Choroid plexus epithelial cell (primary cell): ENCODE data around the gene GUCA1A.
A peak's percentile ranks its signal among the peaks of the same experiment; 100 is the strongest.
"Not testable (repeated sequence)": the region's sequence is repeated elsewhere in the genome, so short reads cannot be mapped to it uniquely, and the experiment has no call there.

Source experiments
- DNase-seq: peaks from one replicate; pipeline ENCODE4 v3.0.0-alpha.2; 2010; ENCODE audit warnings: low read depth
- H3K4me3 ChIP-seq: 2 replicates; pipeline ENCODE4 v1.5.1; 2011; ENCODE audit warnings: low read depth, mild to moderate bottlenecking, control low read depth, low read length, moderate library complexity
- CTCF ChIP-seq: conservative IDR thresholded peaks from 2 replicates; pipeline ENCODE4 v1.5.1; 2011; ENCODE audit warnings: low read depth, mild to moderate bottlenecking, control low read depth, inconsistent platforms, low read length, moderate library complexity

GUCA1A gene

DNA sequence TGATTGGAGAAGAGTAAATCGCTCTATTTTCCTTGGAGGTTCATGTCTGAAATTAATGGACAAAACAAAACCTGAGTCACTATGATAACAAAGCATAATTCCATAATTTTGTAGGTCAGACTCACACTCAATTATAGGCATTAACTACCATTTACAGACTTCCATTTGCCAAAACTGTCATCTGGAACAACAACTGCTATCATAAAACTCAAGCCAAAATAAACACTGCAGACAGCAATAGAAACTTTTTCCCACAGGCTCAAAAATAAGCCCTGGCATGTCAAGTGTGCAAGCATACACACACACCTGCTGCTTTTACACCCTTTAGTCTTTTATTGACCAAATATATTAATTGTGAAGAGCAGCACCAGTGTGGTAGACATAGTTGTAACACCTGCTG lies 37.4 kb downstream of the GUCA1A start:
- no peak for TF ChIP-seq CTCF
- DNase-seq, result no peak
- H3K4me3 ChIP-seq, result no peak overlapping the region

DNA sequence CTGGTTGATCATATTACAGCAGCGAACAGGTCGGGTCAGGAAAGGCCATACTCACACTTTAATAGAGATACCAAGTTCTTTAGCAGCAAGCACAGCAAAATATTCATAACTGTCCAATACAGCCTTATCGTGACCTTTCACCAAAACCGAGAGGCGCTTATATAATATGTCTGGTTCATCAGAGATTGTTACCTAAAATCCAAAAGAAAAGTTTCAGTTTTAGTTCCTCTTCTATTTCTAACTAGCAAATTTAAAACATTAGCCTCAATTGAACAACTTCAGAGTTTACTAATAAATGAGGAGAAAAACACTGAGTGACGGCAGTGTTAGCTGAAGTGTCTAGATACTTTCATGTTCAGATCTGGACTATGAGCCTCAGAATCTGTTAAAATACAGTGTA lies 38.6 kb downstream of the GUCA1A start:
- DNase-seq, result no peak
- TF ChIP-seq CTCF, result no peak

DNA sequence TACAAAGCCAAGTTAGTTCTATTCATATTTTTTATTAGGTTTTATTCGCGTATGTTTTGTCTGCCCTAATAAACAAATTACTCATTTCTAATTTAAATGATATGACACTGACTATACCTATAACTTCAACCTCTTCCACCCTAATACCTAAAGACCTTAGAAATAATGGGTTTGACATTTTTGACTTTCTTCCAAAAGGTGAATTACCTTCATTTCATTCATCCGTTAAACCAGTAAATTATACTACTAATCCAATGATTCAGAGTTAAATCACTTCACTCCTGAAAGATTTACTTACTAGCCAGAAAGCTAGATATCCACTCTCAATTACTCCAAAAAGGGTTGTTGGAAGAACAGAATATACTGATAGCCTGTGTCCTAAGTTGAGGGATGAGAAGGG lies 39.3 kb downstream of the GUCA1A start:
- no peak overlapping the region for H3K4me3 ChIP-seq
- DNase-seq, result no peak
- TF ChIP-seq CTCF, result no peak

More for the DNA sequence above, 38.6 kb downstream of the GUCA1A start:
- H3K4me3 ChIP-seq, result no peak overlapping the region

GRCh38 chr6:42216495-42216894 lies 43.3 kb downstream of the GUCA1A start:
- DNase-seq, H3K4me3 ChIP-seq: not testable (repeated sequence)

DNA sequence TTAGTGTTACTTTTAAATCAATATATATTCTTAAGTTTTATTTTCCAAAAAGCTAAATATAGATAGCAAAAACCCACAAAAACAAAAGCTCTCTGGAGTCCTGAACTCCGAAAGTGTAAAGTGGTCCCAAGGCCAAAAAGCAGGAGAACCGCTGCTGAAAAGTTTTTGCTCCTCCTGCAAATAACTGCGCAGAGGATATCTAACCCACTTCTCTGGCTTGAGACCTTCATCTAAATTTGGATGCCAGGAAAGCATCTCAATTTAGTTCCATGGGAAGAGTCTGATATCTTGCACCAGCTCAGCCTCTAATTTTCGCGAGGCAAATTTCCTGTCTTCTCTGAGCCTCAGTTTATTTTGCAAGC lies 44.0 kb downstream of the GUCA1A start:
- H3K4me3 ChIP-seq, result peak overlapping the region; percentile 93
- DNase-seq, result no peak
- TF ChIP-seq CTCF, result no peak

- DNase-seq, result peak; percentile 97
- no peak for TF ChIP-seq CTCF
Observed at GRCh38 chr6:42217519-42218367, 44.6 kb downstream of the GUCA1A start, which contains the start of gene MRPS10. TSS of gene MRPS10 (minus strand) at chr6:42217861. CDS start at chr6:42217849, 12 bp downstream.

GRCh38 chr6:42220807-42221206 lies 47.6 kb downstream of the GUCA1A start:
- no peak overlapping the region for H3K4me3 ChIP-seq
- DNase-seq, result no peak
- no peak for TF ChIP-seq CTCF

More at GRCh38 chr6:42217519-42218367, 44.6 kb downstream of the GUCA1A start, which contains the start of gene MRPS10:
- peak within 1 kb of the TSS; percentile 93 for H3K4me3 ChIP-seq
